Fibroblast of mammary gland (primary cell): Measurements from ENCODE around the gene MST1R.
"Not testable (repeated sequence)": the region's sequence is repeated elsewhere in the genome, so short reads cannot be mapped to it uniquely, and the experiment has no call there.

Source experiments
- DNase-seq: peaks from one replicate; pipeline ENCODE4 v3.0.0-alpha.2; 2010; ENCODE audit warnings: low read depth
- H3K4me3 ChIP-seq: 2 replicates; pipeline ENCODE4 v1.5.1; 2011; ENCODE audit warnings: low read depth, mild to moderate bottlenecking, low read length, moderate library complexity; ENCODE audit not compliant: control insufficient read depth
- CTCF ChIP-seq: conservative IDR thresholded peaks from 2 replicates; pipeline ENCODE4 v1.5.1; 2011; ENCODE audit warnings: low read depth, low read length, inconsistent platforms; ENCODE audit not compliant: control insufficient read depth, insufficient read depth

Gene MST1R

GRCh38 chr3:49925485-49925884 is 21.8 kb upstream of the MST1R start:
- no peak overlapping the region for H3K4me3 ChIP-seq
- DNase-seq, result no peak
- TF ChIP-seq CTCF, result no peak

GRCh38 chr3:49924683-49925082 is 21.0 kb upstream of the MST1R start:
- peak; percentile 93 for DNase-seq
- no peak overlapping the region for H3K4me3 ChIP-seq
- TF ChIP-seq CTCF, result no peak

GRCh38 chr3:49917806-49918590 is 14.3 kb upstream of the MST1R start:
- not testable (repeated sequence) for H3K4me3 ChIP-seq, DNase-seq

- DNase-seq, result peak; percentile 68
- TF ChIP-seq CTCF, result no peak
- no peak overlapping the region for H3K4me3 ChIP-seq
Measured at GRCh38 chr3:49916686-49917085, 13.0 kb upstream of the MST1R start.

GRCh38 chr3:49914906-49915305 is 11.2 kb upstream of the MST1R start:
- TF ChIP-seq CTCF, result no peak
- no peak overlapping the region for H3K4me3 ChIP-seq
- no peak for DNase-seq

- no peak for TF ChIP-seq CTCF
- no peak overlapping the region for H3K4me3 ChIP-seq
- no peak for DNase-seq
Measured at GRCh38 chr3:49912881-49913281, 9.2 kb upstream of the MST1R start.

- DNase-seq, result no peak
- no peak for TF ChIP-seq CTCF
- no peak overlapping the region for H3K4me3 ChIP-seq
Measured at GRCh38 chr3:49911611-49912010, 7.9 kb upstream of the MST1R start.
